GM06990 (cell line): ENCODE results near the gene MINDY3.

Experiments
- DNase-seq: peaks from one replicate; pipeline ENCODE4 v3.0.0-alpha.2; 2011; ENCODE audit not compliant: insufficient read length; ENCODE audit errors: extremely low read depth
- H3K27me3 ChIP-seq: replicated peaks from 2 replicates; pipeline ENCODE4 v1.6.0; 2011; ENCODE audit warnings: low read length; ENCODE audit not compliant: control insufficient read depth, insufficient read depth
- H3K36me3 ChIP-seq: 2 replicates; pipeline ENCODE4 v1.5.1; 2011; ENCODE audit warnings: low read length; ENCODE audit not compliant: control insufficient read depth, insufficient read depth
- H3K4me3 ChIP-seq: replicated peaks from 2 replicates; pipeline ENCODE4 v1.5.1; 2011; ENCODE audit warnings: low read depth, mild to moderate bottlenecking, control low read depth, low read length
- TF ChIP-seq, protein P1 (sequence below): IDR thresholded peaks from 2 replicates; pipeline ENCODE4 v1.5.1; 2011; ENCODE audit warnings: low read length, control low read depth, mild to moderate bottlenecking, inconsistent platforms; ENCODE audit not compliant: insufficient read depth, poor library complexity, severe bottlenecking

The MINDY3 gene

GRCh38 chr10:15859906-15860691, at the start of gene MINDY3:
Gene MINDY3, minus strand, starts transcription at chr10:15860507. Its CDS starts 208 bp downstream, at chr10:15860299.
- Histone ChIP-seq H3K4me3 (peak within 1 kb of the TSS; percentile 99), H3K27me3 (no peaks in the 10 kb centered on the region), H3K36me3 (no peaks in the 10 kb centered on the region)
- DNase-seq: peak; percentile 81
- TF ChIP-seq, protein P1, sequence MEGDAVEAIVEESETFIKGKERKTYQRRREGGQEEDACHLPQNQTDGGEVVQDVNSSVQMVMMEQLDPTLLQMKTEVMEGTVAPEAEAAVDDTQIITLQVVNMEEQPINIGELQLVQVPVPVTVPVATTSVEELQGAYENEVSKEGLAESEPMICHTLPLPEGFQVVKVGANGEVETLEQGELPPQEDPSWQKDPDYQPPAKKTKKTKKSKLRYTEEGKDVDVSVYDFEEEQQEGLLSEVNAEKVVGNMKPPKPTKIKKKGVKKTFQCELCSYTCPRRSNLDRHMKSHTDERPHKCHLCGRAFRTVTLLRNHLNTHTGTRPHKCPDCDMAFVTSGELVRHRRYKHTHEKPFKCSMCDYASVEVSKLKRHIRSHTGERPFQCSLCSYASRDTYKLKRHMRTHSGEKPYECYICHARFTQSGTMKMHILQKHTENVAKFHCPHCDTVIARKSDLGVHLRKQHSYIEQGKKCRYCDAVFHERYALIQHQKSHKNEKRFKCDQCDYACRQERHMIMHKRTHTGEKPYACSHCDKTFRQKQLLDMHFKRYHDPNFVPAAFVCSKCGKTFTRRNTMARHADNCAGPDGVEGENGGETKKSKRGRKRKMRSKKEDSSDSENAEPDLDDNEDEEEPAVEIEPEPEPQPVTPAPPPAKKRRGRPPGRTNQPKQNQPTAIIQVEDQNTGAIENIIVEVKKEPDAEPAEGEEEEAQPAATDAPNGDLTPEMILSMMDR: no peak

DNA sequence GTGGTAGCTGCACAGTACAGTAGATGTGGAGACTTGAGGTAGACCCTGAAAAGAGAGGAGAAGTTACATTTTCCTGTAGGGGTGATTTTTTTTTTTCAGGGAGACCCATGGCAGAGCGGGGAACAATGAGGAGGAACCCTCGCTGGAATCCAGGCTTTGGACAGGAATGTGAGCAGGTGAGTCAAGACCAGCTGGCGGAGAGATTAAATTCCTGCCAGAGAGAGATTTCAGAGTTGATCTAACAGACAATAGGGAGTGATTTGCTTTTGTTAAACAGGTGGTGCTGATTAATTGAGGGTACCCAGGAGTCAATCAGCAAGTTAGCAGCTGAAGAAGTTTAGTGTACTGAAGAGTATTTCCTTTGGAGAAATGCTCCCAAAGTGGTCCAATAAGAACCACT, 41.6 kb upstream of the MINDY3 start:
- H3K27me3 ChIP-seq: no peaks in the 10 kb centered on the region
- no peak overlapping the region for H3K4me3 ChIP-seq
- no peaks in the 10 kb centered on the region for H3K36me3 ChIP-seq
- no peak for DNase-seq
- TF ChIP-seq, protein P1: no peak

- DNase-seq: no peak
- H3K27me3 ChIP-seq: peaks cover 2% of the 10 kb centered on the region; the same call in 1 of the 2 replicates
These were observed 37.7 kb upstream of the MINDY3 start for GRCh38 chr10:15898046-15898445.

DNA sequence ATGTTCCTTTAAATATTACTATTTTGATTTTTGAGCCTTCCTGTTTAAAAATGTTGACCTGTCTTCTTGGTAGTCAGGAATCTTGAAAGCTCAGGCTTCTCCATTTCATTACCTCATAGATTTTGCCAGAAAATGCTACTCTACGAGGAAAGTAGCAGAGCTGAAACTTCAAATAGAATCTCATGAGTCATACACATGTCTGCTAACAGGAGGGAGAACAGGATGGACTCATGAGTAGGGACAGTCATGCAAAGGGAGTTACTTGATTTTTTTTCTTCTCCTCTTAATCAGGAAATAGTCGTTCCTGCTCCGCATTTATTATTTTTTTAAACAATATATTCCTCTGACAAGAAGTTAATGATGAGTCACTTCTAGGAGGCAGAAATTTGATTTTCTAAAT, 37.0 kb upstream of the MINDY3 start:
- Histone ChIP-seq H3K27me3 (peaks cover 2% of the 10 kb centered on the region; the same call in 1 of the 2 replicates), H3K36me3 (no peaks in the 10 kb centered on the region), H3K4me3 (no peak overlapping the region)
- no peak for DNase-seq
- TF ChIP-seq, protein P1: no peak

More at GRCh38 chr10:15898046-15898445, 37.7 kb upstream of the MINDY3 start:
- no peak overlapping the region for H3K4me3 ChIP-seq
- TF ChIP-seq, protein P1: peak; percentile 26
- H3K36me3 ChIP-seq: no peaks in the 10 kb centered on the region

- TF ChIP-seq, protein P1: no peak
- DNase-seq: no peak
- Histone ChIP-seq H3K36me3 (no peaks in the 10 kb centered on the region), H3K27me3 (peaks cover 2% of the 10 kb centered on the region; the same call in 1 of the 2 replicates), H3K4me3 (no peak overlapping the region)
These were observed 36.3 kb upstream of the MINDY3 start for GRCh38 chr10:15896654-15897053.
